NCI-H82 treated with DMSO at 0.1 percent for 48 hours (cell line): ENCODE results near the gene IRF2BPL.

ENCODE experiments used
- DNase-seq: peaks from one replicate; lab custom pipeline; 2025; ENCODE audit not compliant: unreplicated experiment; lab: John Stamatoyannopoulos, UW

IRF2BPL gene

GRCh38 chr14:76993752-76994151 lies 34.8 kb downstream of the IRF2BPL start:
- DNase-seq: no peak

- no peak for DNase-seq
These were observed 38.4 kb downstream of the IRF2BPL start for GRCh38 chr14:76990084-76990483.

GRCh38 chr14:76987956-76988520 lies 40.5 kb downstream of the IRF2BPL start:
- DNase-seq: no peak

GRCh38 chr14:76986231-76986565 lies 42.3 kb downstream of the IRF2BPL start:
- no peak for DNase-seq

GRCh38 chr14:76985540-76986230 lies 42.8 kb downstream of the IRF2BPL start:
- no peak for DNase-seq

GRCh38 chr14:76984787-76985375 lies 43.6 kb downstream of the IRF2BPL start:
- DNase-seq: no peak

GRCh38 chr14:76984297-76984696 lies 44.2 kb downstream of the IRF2BPL start:
- no peak for DNase-seq

GRCh38 chr14:76981670-76982069 lies 46.8 kb downstream of the IRF2BPL start:
- no peak for DNase-seq

- DNase-seq: no peak
These were observed 50.5 kb downstream of the IRF2BPL start for GRCh38 chr14:76977793-76978720.

GRCh38 chr14:76976240-76977005 lies 52.1 kb downstream of the IRF2BPL start:
- DNase-seq: no peak

- DNase-seq: no peak
These were observed 52.7 kb downstream of the IRF2BPL start for GRCh38 chr14:76975812-76976211.

GRCh38 chr14:76975051-76975450 lies 53.5 kb downstream of the IRF2BPL start:
- no peak for DNase-seq
